ACHN (cell line): Measurements from ENCODE around the gene MS4A15.
A peak's percentile ranks its signal among the peaks of the same experiment; 100 is the strongest.

Experiments used
- DNase-seq: peaks from one replicate; pipeline ENCODE4 v3.0.0-alpha.2; 2015
- in situ Hi-C: cut with HindIII; loops from 2 replicates; pipeline ENCODE4 v1.10.0; 2017; ENCODE audit warnings: low sequenced_read_pairs, low pct_ligation_motif_present, low pct_unique_long_range_greater_than_20kb

Gene MS4A15

DNA sequence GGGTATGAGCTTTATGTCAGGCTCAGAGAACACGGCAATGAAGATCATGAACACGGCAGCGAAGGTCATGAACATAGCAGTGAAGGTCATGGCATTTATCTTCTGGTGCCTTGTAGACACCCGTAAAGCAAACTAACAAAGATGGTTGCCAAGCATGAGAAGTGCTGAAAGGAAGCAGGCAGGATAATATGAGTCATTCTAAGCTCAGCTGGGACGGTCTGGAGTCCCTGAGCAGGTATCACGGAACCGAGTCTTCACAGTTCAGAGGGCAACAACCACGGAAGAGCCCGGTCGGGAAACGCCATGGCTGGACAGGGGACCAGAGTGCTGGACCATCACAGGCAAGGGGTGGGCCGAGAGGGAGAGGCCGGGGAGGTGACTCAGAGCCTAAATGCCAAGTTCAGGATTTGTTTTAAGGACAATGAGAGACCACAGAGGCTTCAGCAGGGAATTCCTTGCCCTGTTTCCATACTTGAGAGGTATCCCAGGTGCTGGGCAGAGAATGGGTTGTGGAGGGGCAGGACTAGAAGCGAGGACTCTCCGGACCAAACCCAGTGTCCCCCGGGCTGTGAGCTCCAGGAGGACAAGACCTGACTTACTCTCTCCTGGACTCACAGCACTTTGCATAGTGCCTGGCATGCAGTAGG is 15.3 kb downstream of the MS4A15 start:
- in situ Hi-C loops: no loop called here
- DNase-seq: no peak

DNA sequence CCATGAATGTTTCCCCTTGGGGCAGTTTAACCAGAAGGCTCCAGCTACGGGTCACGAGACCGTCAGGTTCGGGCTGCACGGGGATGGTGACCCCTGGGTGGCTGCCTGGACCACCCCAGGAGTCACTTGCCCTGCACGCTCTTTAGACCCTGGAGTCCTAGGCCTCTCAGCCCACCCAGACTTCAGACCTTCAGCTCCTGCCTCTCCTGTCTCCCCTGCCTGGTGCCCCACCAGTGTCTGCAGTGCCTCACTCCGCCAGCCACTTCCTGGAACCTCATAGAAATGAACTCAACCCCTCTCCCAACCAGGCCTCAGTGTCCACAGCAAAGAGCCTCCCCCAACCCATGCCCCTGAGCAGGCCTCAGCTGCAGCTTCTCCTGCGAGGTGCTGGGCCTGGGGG is 16.0 kb downstream of the MS4A15 start:
- DNase-seq: no peak
- in situ Hi-C loops: no loop called here

DNA sequence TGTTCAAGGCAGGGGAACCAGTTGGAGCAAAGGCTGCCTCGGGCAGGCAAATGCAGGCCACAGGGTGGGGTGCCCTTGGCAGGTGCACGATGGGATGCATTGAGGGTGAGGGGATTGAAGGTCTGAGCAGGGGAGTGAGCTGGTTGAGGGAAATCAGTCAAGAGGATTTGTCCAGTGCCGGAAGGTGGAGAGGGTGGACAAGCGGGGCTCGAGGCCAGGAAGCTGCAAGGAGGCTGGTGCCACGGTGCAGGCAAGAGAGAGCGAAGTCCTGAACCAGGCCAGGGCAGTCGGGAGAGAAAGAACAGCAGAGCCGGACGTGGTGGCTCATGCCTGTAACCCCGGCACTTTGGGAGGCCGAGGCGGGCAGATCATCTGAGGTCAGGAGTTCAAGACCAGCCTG is 18.1 kb downstream of the MS4A15 start:
- DNase-seq: no peak
- in situ Hi-C loops: no loop called here

DNA sequence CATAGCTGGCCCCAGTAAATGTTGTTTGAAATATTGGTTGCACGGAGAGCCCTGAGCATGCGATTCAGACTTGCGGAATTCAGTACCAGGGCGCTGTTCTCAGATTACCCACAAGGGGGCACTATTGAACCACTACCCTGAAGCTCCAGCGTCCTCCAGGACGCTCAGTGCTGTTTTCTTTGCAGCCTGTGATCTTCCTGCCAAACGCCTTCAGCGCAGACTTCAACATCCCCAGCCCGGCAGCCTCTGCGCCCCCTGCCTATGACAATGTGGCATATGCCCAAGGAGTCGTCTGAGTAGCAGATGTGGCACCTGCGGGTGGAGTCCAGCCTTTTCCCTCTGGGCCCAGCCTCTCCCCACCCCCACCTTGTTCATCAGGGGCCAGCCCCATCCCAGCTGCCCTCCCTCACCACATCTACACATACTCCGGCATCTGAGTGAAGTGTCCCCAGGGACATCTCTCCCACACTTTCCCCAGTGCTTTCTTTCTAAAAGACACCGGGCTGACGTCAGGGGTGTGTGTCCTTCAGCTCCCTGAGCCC is 18.8 kb downstream of the MS4A15 start:
- DNase-seq: peak; percentile 70
- in situ Hi-C loops: no loop called here

DNA sequence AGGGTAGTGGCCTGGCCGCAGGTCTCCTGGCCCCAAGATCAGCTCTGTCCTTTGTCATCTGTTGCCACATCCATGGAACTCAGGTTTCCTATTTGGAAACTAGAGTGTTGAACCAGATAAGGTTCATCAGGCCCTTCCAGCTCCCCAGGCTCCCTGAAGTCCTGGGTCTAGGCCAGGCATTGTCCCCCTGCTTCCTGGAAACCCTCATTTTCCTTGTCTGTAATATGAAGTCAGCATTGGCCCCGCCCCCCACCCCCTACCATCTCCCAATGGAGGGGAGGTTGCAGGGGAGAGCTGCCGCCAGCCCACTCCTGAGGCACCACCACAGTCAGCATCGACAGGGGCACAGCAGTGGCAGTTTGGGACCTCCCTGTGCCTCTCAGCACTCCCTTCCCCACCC is 19.5 kb downstream of the MS4A15 start:
- in situ Hi-C loops: no loop called here
- DNase-seq: no peak

DNA sequence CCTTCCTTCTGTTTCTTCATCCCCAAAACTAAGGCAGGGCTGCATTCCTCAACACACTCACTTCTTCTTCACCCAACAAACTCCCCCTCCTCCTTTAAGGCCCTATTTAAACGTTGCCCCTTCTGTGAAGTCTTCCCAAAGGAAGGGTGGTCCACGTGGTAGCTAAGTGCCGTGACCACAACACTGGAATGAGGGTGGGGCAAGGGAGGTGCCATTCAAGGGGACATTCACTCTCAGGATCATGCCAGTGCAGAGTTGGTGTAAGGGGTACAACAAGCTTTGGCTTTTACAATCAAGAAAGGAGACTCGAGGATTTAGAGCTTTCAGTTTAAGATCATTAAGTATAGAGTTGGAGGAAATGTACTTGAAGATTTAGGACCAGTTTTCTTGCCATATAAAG is 20.4 kb downstream of the MS4A15 start:
- DNase-seq: no peak
- in situ Hi-C loops: no loop called here

DNA sequence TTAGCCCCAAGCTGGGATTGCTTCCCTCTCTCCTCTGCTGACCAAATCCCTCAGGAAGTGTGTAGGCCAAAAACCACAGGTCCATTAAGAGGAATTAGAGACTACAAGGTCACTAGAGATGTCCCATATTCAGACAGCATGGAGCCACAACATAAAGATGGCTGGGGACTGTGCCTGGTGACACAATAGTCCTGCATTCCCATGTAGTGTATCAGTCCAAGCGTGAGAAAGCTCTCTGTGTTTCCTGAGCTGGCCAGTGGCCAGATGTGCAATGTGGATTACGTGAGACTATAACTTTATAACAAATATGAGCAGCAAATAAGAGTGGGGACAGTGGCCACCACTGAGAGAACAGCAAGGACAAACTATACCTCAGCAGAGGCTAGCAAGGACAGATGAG is 20.9 kb downstream of the MS4A15 start:
- DNase-seq: no peak

DNA sequence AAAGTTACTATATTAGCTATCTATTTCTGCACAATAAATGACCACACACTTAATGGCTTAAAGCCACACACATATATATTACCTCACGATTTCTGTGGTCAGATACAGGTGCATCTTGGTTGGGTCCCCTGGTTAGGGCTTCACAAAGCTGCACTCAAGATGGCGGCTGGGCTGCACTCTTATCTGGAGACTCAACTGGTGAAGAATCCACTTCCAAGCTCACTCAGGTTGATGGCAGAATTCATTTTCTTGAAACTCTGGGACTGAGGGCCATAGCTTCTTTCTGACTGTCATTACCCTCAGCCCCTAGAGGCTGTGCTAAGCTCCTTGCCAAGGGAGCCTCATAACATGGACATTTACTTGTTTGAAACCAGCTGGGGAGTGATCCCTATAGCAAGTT is 23.4 kb downstream of the MS4A15 start:
- DNase-seq: no peak
- in situ Hi-C loops: no loop called here

More for the DNA sequence above, 20.9 kb downstream of the MS4A15 start:
- in situ Hi-C loops: no loop called here

DNA sequence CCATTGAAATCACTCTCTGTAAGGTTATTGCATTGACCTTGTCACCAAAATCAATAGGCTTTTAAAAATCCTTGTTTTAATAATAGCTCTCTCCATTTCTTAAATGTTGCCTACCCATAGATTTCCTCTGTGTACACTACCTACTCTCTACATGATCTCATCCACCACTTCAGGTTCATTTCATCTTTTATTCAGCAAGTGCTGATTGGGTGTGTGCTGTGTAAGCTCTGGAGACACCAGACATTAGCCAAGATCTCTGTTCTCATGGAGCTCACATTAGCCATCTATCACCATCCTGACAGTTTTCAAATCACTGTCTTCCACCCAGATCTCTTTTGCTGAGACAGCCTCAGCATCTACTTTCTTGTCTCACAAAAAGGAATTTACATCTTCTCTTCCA is 24.1 kb downstream of the MS4A15 start:
- in situ Hi-C loops: no loop called here
- no peak for DNase-seq

DNA sequence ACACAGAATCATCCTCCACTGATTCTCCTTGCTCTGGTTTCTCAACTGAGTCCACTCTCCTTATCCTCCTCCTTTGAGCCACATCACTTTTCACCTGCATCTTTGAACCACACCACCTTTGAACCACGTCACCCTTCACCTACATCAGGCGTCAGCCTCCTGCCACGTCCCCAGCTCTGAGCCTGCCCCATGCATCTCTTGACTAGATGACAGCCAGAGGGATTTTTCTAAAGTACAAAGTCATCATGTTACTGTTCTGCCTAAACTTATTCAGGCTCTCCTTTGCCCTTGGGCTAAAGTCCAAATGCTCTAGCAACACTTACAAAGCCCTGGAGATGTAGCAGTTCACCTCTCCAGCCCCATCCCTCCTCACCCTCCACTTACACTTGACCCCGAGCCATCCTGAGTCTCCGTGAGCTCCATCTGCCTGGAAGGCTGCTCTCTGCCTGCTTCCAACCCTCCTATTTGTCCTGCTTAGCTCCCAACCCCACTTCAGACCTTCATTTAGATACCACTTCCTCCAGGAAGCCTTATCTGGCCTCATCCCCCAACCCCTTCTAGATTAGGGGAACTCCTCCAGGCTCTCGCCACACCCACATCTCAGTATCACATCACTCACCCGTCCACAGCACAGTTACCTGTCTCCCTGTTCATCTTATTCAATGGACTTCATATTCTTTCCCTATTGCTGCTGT is 24.8 kb downstream of the MS4A15 start:
- no peak for DNase-seq
- in situ Hi-C loops: no loop called here

DNA sequence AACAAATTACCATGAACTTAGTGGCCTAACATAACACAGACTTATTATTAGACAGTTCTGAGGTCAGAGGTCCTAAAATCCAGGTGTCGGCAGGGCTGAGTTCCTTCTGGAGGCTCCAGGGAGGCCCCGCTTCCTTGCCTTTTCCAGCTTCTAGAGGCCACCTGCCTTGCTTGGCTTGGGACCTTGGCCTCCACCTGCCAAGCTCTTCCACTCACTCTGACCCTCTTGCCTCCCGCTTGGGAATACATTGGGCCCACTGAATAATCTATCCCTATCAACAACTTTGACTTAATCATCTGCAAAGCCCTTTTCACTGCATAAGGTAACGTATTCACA is 25.3 kb downstream of the MS4A15 start:
- in situ Hi-C loops: no loop called here
- no peak for DNase-seq

DNA sequence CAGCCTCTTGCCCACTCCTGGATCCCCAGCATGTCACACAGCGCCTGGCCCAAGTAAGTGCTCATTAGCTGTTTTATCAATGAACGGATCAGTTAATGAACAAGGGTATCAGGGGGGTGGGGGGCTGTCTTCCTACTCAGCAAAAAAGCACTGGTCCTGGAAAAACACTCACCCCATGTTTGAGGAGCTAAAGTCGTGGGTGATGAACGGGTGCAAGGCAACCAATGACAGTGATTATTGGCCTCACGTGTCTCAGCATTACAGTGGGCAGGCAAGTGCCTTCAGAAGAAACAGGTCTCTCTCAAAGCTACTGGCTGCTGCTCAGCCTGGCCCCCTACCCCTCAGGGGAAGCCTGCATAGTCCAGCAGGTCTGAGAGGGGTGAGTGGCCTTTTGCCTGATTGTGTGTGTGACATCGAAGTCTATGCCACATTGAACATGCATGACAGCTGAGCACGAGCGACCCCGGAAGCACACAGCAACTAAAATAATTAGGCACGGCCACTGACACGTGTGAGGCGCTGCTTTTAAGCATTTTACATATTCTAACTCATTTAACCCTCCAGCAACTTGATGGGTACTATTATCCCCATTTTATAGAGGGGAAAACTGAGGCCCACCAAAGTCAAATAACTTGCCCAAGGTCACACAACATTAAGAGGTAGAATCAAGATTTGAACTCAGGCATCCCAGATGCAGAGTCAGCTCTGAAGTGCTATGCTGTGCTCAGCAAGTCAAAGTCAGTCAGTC is 25.9 kb downstream of the MS4A15 start:
- DNase-seq: no peak
- in situ Hi-C loops: no loop called here

DNA sequence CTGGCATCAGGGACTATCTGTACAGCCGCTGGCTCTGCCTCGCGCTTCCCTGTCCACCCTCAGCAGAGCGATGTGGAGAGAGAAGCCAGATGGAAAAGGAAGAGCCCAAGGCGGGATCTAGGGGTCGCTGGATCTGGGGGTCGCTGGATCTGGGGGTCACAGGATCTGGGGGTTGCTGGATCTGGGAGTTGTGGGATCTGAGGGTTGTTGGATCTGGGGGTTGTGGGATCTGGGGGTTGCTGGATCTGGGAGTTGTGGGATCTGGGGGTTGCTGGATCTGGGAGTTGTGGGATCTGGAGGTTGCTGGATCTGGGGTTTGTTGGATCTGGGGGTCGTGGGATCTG is 26.4 kb downstream of the MS4A15 start:
- no peak for DNase-seq
- in situ Hi-C loops: no loop called here

DNA sequence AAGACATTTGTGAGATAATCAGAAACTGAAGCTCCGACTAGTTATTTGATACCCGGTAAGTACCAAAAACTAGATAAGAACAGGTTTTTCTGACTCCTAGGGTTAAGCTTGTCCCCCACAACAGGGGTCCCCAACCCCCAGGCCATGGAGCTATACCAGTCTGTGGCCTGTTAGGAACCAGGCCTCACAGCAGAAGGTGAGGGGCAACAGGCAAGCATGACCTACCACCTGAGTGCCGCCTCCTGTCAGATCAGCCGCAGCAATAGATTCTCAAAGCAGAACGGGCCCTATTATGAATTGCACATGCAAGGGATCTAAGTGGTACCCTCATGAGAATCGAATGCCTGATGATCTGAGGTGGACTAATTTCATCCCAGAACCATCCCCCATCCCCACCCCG is 27.2 kb downstream of the MS4A15 start:
- no peak for DNase-seq

DNA sequence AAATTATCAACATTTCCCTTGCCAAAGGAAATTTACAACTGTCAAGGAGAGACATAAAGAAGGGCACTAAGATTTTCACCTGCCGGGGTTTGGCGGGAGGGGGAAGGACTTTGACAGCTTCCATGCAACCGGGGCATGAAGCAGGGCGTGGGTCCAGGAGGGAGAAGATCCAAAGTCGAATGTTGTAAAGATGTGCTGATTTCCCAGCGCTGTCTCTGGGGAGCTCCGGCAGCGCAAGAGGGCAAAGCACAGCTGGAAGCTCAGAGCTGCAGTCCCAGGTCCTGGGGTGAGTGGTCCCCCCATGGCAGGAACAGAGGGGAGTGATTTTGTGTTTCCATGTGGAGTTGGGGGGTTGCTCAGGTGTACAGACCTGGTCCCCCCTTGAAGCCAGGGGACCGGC is 28.5 kb downstream of the MS4A15 start, which contains the start of gene MS4A10:
Gene MS4A10, plus strand, starts transcription at position 198 of the 400 bp plus-strand sequence. CDS start 5,003 bp downstream, outside the sequence.
- in situ Hi-C loops: no loop called here
- no peak for DNase-seq

More for the DNA sequence above, 27.2 kb downstream of the MS4A15 start:
- in situ Hi-C loops: no loop called here

DNA sequence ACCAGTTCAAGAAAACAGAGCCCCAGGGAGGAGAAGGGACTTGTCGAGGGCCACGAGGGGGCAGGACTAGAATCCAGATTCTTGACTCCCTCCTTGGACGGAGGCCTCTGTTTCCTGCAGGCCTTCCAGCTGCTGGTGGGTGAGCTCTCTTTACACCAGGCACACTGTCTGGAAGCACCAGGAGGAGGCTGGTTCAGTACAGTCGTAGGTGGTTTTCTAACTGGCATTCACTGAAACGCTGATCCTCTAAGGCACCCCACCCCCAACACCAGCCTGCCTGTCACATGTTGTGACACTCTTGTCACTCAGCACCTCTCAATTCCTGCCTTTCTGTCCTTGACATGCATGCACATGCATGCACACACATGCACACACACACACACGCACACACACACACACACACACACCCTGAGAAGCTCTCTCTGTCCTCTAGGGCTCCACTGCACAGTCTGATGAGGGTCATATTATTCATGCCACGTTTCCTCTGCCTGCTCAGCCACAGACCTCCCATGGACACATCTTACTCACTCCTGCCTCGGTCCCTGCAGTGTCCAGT is 29.2 kb downstream of the MS4A15 start:
- in situ Hi-C loops: no loop called here
- DNase-seq: no peak

DNA sequence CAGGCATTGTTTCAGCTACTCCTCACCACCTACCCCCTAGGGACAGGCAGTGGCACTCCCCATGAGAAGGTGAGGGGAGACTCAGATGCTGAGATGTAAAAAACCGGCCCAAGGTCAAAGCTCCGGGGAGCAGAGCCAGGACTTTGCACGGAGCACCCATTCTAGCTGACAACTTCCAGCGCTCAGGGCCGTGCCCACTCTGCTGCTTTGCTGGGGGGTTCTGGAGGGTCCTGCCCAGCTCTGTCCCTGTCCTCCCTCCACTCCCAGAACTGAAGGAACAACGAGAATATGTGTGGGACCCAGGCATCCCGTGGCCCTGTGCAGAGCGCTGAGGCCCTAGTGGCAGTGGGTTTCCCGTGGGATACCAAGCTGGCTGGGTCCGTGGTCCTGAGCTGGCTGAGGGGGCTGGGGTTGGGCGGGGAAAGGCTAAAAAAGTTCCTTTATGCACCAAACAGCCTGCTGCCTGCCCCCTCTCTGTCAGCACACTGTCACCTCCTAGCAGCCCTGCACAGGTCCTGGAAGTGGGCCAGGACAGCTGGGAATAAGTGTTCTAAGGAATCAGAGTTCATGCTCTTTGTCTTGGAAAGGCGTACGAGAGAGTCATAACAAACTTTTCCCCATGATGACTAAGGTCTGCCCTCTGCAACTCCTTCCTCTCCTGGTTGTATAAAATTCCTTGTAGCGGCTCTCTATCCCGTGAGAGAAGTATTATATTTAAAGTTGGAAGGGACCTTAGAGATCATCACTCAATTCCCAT is 30.3 kb downstream of the MS4A15 start:
- in situ Hi-C loops: no loop called here
- DNase-seq: no peak

DNA sequence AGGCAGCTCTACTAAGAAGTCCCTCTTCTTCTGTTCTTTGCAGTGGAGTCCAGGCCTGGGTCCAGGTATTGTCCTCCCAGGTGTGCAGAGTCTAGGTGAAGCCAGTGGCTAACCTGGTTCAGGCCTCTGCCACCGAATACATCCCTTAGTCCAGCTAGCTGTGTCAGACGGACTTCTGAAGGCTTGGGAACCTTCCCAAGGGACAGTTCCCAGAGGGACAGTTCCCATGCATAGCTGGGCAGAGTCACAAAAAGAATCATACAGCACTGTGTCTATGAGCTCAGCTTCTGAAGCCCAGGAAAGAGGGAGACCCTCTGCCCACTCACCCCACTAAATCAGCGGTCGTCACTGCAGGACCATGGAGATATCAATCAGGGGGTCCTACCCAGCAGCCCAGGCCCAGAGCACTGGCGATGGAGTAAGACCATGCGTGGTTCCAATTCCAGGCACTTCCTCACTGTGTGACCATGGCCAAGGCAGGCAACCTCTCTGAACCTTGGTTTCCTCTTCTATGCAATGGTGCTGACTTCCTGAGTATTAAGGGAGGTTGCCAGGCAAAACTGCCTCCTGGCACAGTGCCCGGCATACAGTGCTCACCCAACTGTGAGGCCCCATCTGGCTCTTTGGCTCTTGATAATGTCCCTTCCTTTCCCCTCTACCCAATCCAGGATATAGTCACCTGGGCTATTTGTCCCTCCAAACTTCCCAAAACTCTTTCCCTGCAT is 31.9 kb downstream of the MS4A15 start:
- DNase-seq: peak; percentile 15

More for the DNA sequence above, 31.9 kb downstream of the MS4A15 start:
- in situ Hi-C loops: no loop called here
